Measurements from ENCODE around the gene SORBS1.

DNA sequence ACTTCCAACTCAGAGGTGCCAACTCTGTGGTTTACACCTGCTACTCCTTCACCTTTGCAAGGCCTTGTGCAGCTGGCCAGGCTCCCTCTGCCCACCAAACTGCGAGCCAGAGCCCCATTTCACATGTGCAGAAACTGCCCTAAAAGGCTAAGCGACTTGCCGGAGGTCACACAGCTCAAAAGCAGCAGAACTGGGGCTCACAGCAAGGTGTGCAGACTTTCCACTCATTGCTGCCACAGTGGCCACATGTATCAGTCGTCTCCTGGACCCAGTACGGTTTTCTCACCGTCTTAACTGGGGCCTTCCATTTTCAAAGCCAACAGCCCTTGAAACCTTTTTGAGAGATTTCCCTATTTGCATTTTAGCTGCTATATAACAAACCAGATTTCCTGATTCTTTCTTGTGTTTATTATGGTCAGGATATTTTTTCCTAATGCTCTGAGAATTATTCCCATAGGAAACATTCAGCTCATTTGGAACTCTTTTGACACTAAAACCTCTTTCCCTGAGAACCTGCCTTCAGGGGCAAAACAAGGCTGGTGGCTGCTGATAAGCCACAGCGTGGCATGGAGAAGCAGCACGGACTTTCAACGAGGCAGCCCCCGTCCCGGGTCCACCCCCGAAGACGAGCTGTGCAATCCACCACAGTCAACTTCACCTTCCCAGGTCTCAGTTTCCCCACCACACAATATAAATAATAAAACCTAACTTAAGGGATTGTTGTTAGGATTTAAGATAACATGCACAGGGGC is 29.9 kb downstream of the SORBS1 start:
- TF ChIP-seq, protein P1, sequence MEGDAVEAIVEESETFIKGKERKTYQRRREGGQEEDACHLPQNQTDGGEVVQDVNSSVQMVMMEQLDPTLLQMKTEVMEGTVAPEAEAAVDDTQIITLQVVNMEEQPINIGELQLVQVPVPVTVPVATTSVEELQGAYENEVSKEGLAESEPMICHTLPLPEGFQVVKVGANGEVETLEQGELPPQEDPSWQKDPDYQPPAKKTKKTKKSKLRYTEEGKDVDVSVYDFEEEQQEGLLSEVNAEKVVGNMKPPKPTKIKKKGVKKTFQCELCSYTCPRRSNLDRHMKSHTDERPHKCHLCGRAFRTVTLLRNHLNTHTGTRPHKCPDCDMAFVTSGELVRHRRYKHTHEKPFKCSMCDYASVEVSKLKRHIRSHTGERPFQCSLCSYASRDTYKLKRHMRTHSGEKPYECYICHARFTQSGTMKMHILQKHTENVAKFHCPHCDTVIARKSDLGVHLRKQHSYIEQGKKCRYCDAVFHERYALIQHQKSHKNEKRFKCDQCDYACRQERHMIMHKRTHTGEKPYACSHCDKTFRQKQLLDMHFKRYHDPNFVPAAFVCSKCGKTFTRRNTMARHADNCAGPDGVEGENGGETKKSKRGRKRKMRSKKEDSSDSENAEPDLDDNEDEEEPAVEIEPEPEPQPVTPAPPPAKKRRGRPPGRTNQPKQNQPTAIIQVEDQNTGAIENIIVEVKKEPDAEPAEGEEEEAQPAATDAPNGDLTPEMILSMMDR (conservative IDR thresholded peaks at IDR 0.05; ENCODE audit: low read length) = no peak
- TF ChIP-seq EZH2phosphoT487 (IDR thresholded peaks at IDR 0.05; ENCODE audit: borderline replicate concordance, low read depth, low read length) = no peak
